ENCODE results near the gene DMWD. TPM values are rescaled to one million over a fixed set of nuclear protein-coding genes. Genes with fewer than 3 reads are reported as not detected.

DMWD gene
- total and polyA plus RNA-seq, 2 of the 13 experiments (the other 11 are each of a cell fraction or from before 2014, with no cell fraction given), result 10.3 to 14.9 TPM

DNA sequence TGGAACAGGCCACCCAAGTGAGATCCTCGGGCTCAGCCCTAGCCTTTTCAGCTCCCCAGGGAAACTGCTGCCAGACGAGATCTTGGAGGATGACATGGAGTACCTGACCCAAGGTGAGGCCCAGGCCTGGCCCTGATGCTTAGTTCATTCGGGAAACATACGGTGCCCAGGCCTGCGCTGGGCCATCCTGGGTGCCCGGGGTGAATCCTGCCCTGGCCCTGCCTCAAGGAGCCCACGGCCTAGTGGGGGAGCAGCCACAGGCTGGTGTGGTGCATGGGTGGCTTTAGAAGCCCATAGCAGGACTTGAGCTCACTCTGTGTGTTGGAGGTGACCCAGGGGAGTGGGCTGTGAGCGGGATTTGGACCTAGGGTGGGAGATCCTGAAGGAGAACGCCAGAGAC is 33.7 kb downstream of the DMWD start:
- ATAC-seq (no peak), FAIRE-seq (no peak), DNase-seq (ENCODE audit: low spot score) (no peak)
- Histone ChIP-seq H3K27me3 (ENCODE audit: control insufficient read depth in 1 of 2, insufficient read depth in 2 of 2, low read length in 2 of 2) (peaks cover 12 to 58% of the 10 kb centered on the region in 2 experiments; a peak in 4 of 5 replicates), H3K36me3 (replicated peaks in 1 of 2; ENCODE audit: control insufficient read depth in 1 of 2, insufficient read depth in 2 of 2, low read length in 2 of 2) (no peaks in the 10 kb centered on the region), H3K79me2 (ENCODE audit: insufficient read depth, low read length) (no peaks in the 10 kb centered on the region), H3K4me1 (ENCODE audit: insufficient read depth, low read length) (peaks cover 20% of the 10 kb centered on the region), H3K9ac (ENCODE audit: insufficient read depth, low read depth, low read length) (0 out of 2 replicates have a peak overlapping the region, but pooled peaks have one; percentile 1), H3K4me2 (ENCODE audit: low read depth, low read length) (no peak overlapping the region), H3K9me3 (ENCODE audit: low read length) (no peaks in the 10 kb centered on the region), H3K27ac (ENCODE audit: extremely low read length, insufficient read depth, low read length) (no peak overlapping the region), H3K4me3 (replicated peaks in 1 of 3; ENCODE audit: insufficient read depth in 1 of 3, low read depth in 2 of 3, low read length in 3 of 3) (no peak overlapping the region), H2AFZ (ENCODE audit: low read length) (no peak overlapping the region), H4K20me1 (ENCODE audit: insufficient read depth, low read length) (no peaks in the 10 kb centered on the region)
- intact Hi-C loops (cut with micrococcal nuclease; ENCODE audit: unreplicated experiment) (no loop called here), in situ Hi-C loops (cut with HindIII; ENCODE audit: extremely low pct_ligation_motif_present, low pct_unique_long_range_greater_than_20kb) (no loop called here)
- no TSS peak for BruUV-seq (replicated peaks)
- no CpG with 5 or more reads among the region's 9 CpGs for WGBS (ENCODE audit: low lambda C conversion rate)
- TF ChIP-seq MATR3 (CRISPR knock-in tag; IDR thresholded peaks at IDR 0.05) (no peak), EHMT2 (IDR thresholded peaks at IDR 0.05; ENCODE audit: borderline replicate concordance, low read depth, low read length) (no peak), ETV6 (CRISPR knock-in tag; conservative IDR thresholded peaks at IDR 0.05) (no peak), GLI4 (CRISPR knock-in tag; IDR thresholded peaks at IDR 0.05; ENCODE audit: borderline replicate concordance) (no peak), ZSCAN29 (CRISPR knock-in tag; conservative IDR thresholded peaks at IDR 0.05) (no peak), ZNF598 (CRISPR knock-in tag; IDR thresholded peaks at IDR 0.05; ENCODE audit: borderline replicate concordance) (no peak), RAD51 (IDR thresholded peaks at IDR 0.05; ENCODE audit: borderline replicate concordance) (no peak), ZMYM4 (CRISPR knock-in tag; IDR thresholded peaks at IDR 0.05) (no peak), TBL1XR1 (IDR thresholded peaks at IDR 0.05; ENCODE audit: borderline replicate concordance, low read length, partially characterized antibody) (no peak), PRMT3 (CRISPR knock-in tag; IDR thresholded peaks at IDR 0.05; ENCODE audit: borderline replicate concordance, low read depth) (no peak), FOXC1 (CRISPR knock-in tag; IDR thresholded peaks at IDR 0.05; ENCODE audit: borderline replicate concordance) (no peak)
- TF ChIP-seq, protein P1, sequence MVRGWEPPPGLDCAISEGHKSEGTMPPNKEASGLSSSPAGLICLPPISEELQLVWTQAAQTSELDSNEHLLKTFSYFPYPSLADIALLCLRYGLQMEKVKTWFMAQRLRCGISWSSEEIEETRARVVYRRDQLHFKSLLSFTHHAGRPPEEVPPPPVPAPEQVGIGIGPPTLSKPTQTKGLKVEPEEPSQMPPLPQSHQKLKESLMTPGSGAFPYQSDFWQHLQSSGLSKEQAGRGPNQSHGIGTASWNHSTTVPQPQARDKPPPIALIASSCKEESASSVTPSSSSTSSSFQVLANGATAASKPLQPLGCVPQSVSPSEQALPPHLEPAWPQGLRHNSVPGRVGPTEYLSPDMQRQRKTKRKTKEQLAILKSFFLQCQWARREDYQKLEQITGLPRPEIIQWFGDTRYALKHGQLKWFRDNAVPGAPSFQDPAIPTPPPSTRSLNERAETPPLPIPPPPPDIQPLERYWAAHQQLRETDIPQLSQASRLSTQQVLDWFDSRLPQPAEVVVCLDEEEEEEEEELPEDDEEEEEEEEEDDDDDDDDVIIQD (CRISPR knock-in tag; IDR thresholded peaks at IDR 0.05; ENCODE audit: low read depth), result no peak
- TF ChIP-seq, protein P2, sequence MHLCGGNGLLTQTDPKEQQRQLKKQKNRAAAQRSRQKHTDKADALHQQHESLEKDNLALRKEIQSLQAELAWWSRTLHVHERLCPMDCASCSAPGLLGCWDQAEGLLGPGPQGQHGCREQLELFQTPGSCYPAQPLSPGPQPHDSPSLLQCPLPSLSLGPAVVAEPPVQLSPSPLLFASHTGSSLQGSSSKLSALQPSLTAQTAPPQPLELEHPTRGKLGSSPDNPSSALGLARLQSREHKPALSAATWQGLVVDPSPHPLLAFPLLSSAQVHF (CRISPR knock-in tag; IDR thresholded peaks at IDR 0.05), result no peak
- TF ChIP-seq, protein P3, sequence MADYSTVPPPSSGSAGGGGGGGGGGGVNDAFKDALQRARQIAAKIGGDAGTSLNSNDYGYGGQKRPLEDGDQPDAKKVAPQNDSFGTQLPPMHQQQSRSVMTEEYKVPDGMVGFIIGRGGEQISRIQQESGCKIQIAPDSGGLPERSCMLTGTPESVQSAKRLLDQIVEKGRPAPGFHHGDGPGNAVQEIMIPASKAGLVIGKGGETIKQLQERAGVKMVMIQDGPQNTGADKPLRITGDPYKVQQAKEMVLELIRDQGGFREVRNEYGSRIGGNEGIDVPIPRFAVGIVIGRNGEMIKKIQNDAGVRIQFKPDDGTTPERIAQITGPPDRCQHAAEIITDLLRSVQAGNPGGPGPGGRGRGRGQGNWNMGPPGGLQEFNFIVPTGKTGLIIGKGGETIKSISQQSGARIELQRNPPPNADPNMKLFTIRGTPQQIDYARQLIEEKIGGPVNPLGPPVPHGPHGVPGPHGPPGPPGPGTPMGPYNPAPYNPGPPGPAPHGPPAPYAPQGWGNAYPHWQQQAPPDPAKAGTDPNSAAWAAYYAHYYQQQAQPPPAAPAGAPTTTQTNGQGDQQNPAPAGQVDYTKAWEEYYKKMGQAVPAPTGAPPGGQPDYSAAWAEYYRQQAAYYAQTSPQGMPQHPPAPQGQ (CRISPR knock-in tag; IDR thresholded peaks at IDR 0.05; ENCODE audit: borderline replicate concordance), result no peak
- ChIA-PET CTCF (ENCODE audit: low intra/inter-chr PET ratio, low total read pairs) (no interaction called here), POLR2A (interaction anchor here (1.0 to 1.6 kb wide), 2 partner anchors 8 to 10 kb away, joined by 4 to 9 read pairs; partner anchors contain the start of gene SIX5)
